Stomach smooth muscle (tissue), 2 donors: Measurements from ENCODE around the gene PRRC2B.

Experiments
- H3K27ac ChIP-seq: one replicate; pipeline ENCODE4 v1.7.0; 2013; ENCODE audit warnings: mild to moderate bottlenecking, low read length, inconsistent platforms
- H3K27me3 ChIP-seq, 2 donors: one replicate each; pipeline ENCODE4 v1.7.0; 2013; ENCODE audit warnings: low read length in 2 of 2; ENCODE audit not compliant: insufficient read depth in 2 of 2, control insufficient read depth in 1 of 2
- H3K36me3 ChIP-seq, 2 donors: one replicate each; pipeline ENCODE4 v1.7.0; 2013; ENCODE audit warnings: low read length in 2 of 2; ENCODE audit not compliant: control insufficient read depth in 2 of 2, insufficient read depth in 2 of 2
- H3K4me1 ChIP-seq: one replicate; pipeline ENCODE4 v1.7.0; 2013; ENCODE audit warnings: low read length; ENCODE audit not compliant: control insufficient read depth, insufficient read depth
- H3K4me3 ChIP-seq, 2 donors: one replicate each; pipeline ENCODE4 v1.7.0; 2013; ENCODE audit warnings: low read length in 2 of 2
- H3K9ac ChIP-seq, 2 donors: one replicate each; pipeline ENCODE4 v1.7.0; 2013; ENCODE audit warnings: low read length in 2 of 2, mild to moderate bottlenecking in 1 of 2
- H3K9me3 ChIP-seq, 2 donors: one replicate each; pipeline ENCODE4 v1.7.0; 2013; ENCODE audit warnings: low read length in 2 of 2; ENCODE audit not compliant: control insufficient read depth in 2 of 2
- donor health status: healthy.
- donor health status: Pancreatic carcinoma.

PRRC2B gene

DNA sequence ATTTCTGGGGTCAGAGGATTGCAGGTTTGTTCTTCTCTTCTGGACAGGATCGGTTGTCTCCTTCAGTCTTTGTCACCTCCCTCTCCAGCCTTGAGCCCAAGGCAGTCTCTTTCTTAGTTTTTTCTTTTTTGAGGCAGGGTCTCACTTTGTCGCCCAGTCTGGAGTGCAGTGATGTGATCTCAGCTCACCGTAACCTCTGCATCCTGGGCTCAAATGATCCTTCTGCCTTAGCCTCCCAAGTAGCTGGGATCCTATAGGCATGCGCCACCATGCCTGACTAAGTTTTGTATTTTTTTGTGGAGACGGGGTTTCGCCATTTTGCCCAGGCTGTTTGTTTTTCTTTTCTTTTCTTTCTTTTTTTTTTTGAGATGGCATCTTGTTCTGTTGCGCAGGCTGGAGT is 6.1 kb downstream of the PRRC2B start:
- Histone ChIP-seq H3K9me3 (no peaks in the 10 kb centered on the region), H3K36me3 (no peaks in the 10 kb centered on the region), H3K4me3 (no peak overlapping the region), H3K27me3 (no peaks in the 10 kb centered on the region), H3K4me1 (peaks cover 73% of the 10 kb centered on the region), H3K9ac (peak overlapping the region in 1 of 2 donors; percentile 16), H3K27ac (no peak overlapping the region)

DNA sequence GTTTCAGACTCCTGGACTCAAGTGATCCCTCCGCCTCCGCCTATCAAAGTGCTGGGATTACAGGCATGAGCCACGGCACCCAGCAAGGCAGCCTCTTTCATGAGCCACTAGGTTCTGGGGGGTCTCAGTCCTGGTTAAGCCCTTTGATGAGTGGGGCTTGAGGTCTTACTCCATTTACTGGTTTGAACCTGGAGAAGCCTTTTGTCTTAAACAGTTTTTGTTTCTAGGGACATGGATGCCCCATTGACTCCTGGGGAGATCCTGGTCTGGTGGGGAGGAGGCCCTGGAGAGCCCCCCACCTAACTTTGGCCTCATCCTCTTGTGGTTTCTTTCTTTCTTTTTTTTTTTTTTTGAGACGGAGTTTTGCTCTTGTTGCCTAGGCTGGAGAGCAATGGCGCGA is 6.7 kb downstream of the PRRC2B start:
- Histone ChIP-seq H3K4me3 (no peak overlapping the region), H3K9ac (no peak overlapping the region), H3K9me3 (no peaks in the 10 kb centered on the region), H3K27ac (no peak overlapping the region), H3K27me3 (no peaks in the 10 kb centered on the region), H3K36me3 (no peaks in the 10 kb centered on the region), H3K4me1 (peaks cover 74% of the 10 kb centered on the region)

DNA sequence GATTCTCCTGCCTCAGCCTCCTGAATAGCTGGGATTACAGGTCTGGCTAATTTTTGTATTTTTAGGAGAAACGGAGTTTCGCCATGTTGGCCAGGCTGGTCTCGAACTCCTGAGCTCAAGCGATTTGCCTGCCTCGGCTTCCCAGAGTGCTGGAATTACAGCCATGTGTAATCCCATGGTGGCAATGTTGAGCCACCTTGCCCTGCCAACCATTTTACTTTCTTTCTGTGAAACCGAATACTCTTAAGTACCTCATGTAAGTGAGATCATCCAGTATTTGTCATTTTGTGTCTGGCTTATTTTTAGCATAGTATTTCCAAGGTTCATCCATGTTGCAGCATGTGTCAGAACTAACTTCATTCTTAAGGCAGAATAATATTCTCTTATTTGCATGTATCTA is 8.2 kb downstream of the PRRC2B start:
- Histone ChIP-seq H3K27ac (peak overlapping the region; percentile 80), H3K9me3 (no peaks in the 10 kb centered on the region), H3K9ac (peak overlapping the region in 1 of 2 donors; percentile 73), H3K27me3 (no peaks in the 10 kb centered on the region), H3K36me3 (no peaks in the 10 kb centered on the region), H3K4me1 (peaks cover 73% of the 10 kb centered on the region), H3K4me3 (peak overlapping the region; percentile 15 to 65)

DNA sequence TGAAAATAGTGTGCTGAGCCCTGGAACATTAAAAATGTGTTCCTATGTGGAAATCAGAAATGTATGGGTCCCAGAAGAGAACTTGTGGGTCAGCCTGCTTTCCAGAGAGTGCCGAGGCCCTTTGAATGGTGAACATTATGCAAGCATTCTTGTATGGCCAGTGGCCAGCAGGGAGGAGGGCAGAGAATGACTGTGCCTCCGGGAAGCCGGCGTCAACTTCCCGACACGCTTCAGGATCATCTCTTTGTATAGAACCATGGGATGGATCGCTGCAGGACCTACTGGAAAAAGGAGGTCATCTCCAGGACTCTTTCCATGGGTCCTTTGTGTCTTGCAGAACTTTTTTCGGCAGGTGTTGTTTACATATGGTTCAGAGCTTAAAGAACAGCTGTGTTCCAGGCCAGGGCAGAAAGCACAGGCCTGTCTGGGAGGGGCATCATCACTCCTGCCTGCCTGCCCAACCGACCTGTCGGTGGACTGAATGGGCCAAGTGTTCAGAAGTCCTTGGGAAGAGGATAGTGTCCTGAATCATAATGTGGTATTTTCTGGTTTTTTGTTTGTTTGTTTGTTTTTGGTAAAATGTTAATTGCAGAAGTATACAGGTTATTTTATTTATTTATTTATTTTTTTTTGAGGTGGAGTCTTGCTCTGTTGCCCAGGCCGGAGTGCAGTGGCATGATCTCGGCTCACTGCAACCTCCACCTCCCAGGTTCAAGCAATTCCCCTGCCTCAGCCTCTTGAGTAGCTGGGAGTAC is 9.0 kb downstream of the PRRC2B start:
- Histone ChIP-seq H3K27me3 (no peaks in the 10 kb centered on the region), H3K36me3 (no peaks in the 10 kb centered on the region), H3K4me1 (peaks cover 73% of the 10 kb centered on the region), H3K27ac (peak overlapping the region; percentile 80), H3K9me3 (no peaks in the 10 kb centered on the region), H3K4me3 (peak overlapping the region; percentile 63 to 65), H3K9ac (peak overlapping the region; percentile 62 to 73)

DNA sequence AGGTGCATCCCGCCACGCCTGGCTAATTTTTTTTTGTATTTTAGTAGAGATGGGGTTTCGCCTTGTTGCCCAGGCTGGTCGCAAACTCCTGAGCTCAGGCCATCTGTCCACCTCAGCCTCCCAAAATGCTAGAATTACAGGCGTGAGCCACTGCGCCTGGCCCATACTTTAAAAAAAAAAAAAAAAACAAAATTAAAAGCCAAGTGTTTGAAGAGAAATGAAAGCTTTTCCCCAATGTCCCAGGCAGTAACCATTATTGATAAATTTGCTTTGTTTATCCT is 9.5 kb downstream of the PRRC2B start:
- no peak overlapping the region for H3K27ac ChIP-seq

DNA sequence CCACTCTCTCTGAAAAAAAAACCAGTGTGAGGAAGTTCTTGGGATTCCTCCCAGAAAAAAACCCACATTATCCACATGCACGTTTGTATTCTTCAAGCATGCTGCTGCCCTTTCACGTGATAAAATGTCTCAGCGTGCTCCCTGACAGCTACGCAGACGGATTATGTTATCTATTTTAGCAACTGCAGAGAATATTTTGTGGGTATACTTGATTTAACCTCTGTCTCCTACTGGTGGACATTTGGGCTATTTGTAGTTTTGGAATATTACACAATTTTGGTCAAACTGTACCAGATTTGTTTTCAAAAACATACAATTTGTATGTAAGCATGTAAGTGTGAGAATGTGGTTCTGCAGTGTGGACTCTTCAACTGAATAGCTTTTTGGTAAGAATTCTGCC is 10.7 kb downstream of the PRRC2B start:
- Histone ChIP-seq H3K36me3 (no peaks in the 10 kb centered on the region), H3K4me3 (peak overlapping the region in 1 of 2 donors; percentile 14), H3K27ac (peak overlapping the region; percentile 71), H3K9me3 (no peaks in the 10 kb centered on the region), H3K27me3 (no peaks in the 10 kb centered on the region), H3K9ac (peak overlapping the region in 1 of 2 donors; percentile 6), H3K4me1 (peaks cover 78% of the 10 kb centered on the region)

More for the DNA sequence above, 9.5 kb downstream of the PRRC2B start:
- Histone ChIP-seq H3K4me3 (no peak overlapping the region), H3K9me3 (no peaks in the 10 kb centered on the region), H3K9ac (no peak overlapping the region), H3K27me3 (no peaks in the 10 kb centered on the region), H3K36me3 (no peaks in the 10 kb centered on the region), H3K4me1 (peaks cover 73% of the 10 kb centered on the region)

DNA sequence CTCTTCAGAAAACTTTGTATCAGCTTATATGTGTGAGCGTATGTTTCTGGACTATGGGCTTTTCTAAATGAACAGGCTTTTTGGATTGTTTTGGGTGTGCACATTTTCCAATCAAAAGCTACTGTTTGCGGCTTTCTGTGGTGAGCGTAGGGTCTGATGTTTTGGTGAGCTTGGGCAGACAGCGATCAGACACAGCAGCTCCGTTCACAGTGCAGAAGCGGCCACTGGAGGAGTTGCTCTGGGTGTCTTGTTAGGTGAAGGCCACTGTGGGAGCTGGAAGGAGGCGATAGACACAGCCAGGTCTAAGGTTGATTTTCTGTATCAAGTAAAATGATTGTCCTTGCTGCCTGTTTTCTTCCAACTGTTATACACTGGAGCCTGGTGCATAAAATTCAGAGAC is 11.1 kb downstream of the PRRC2B start:
- Histone ChIP-seq H3K36me3 (no peaks in the 10 kb centered on the region), H3K9me3 (no peaks in the 10 kb centered on the region), H3K4me1 (peaks cover 78% of the 10 kb centered on the region), H3K27me3 (no peaks in the 10 kb centered on the region), H3K9ac (peak overlapping the region; percentile 6 to 21), H3K4me3 (no peak overlapping the region), H3K27ac (peak overlapping the region; percentile 71)

DNA sequence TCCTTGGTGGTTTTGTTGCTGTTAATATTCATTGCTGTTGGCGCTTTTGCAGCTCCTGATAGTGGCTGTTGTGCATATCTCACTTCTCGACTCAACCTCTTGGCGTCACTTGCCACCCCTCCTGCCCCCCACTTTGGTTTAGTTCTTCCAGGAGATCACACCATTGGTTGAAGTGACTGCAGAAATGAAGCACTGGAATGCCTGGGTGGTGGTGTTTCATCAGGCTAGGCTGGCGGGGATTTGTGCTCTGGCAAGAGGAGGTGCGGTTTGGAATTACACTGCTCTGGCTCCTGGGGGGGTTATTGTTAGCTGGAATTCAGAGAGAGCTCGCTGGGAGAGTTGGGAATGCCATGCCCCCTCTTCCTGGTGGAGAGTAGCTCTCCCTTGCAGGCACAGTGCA is 11.5 kb downstream of the PRRC2B start:
- H3K4me3 ChIP-seq, result peak overlapping the region in 1 of 2 donors; percentile 69
- peaks cover 79% of the 10 kb centered on the region for H3K4me1 ChIP-seq
- H3K27me3 ChIP-seq, result no peaks in the 10 kb centered on the region
- H3K9ac ChIP-seq, result peak overlapping the region in 1 of 2 donors; percentile 31
- H3K27ac ChIP-seq, result peak overlapping the region; percentile 71
- no peaks in the 10 kb centered on the region for H3K36me3 ChIP-seq
- H3K9me3 ChIP-seq, result no peaks in the 10 kb centered on the region

DNA sequence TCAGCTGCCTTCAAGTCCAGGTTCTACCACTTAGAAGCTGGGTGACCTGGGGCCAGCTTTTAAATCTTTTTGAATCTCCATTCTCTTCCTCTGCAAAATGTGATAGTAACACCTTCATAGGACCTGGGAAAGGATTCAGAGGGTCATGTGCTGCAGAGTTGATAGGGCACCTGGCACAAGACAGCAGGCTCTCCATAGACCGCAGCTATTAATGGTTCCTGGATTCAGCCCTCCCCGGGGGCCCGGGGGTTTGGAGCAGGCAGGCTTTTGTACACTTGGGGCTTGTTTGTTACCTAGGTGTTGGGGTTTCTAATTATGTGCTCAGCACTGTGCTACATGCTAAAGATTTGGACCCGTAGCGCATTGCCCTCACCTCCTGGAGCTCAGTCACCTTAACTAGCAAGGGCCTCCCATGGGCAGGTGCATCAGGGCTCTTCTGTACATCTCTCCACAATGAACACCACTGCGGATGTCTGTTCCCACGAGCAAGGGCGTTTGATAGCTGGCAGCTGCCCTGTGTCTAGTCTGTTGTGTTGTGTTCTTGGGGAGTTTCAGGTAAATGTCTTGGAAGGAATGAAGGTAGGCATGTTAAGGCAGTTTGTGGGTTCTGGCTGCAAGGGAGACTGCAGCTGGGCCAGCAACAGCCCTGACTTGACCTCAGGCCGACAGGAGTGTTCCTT is 12.1 kb downstream of the PRRC2B start:
- no peaks in the 10 kb centered on the region for H3K36me3 ChIP-seq
- peaks cover 76% of the 10 kb centered on the region for H3K4me1 ChIP-seq
- peak overlapping the region; percentile 71 for H3K27ac ChIP-seq
- peak overlapping the region; percentile 64 to 69 for H3K4me3 ChIP-seq
- peak overlapping the region; percentile 13 to 31 for H3K9ac ChIP-seq
- no peaks in the 10 kb centered on the region for H3K9me3 ChIP-seq
- no peaks in the 10 kb centered on the region for H3K27me3 ChIP-seq

DNA sequence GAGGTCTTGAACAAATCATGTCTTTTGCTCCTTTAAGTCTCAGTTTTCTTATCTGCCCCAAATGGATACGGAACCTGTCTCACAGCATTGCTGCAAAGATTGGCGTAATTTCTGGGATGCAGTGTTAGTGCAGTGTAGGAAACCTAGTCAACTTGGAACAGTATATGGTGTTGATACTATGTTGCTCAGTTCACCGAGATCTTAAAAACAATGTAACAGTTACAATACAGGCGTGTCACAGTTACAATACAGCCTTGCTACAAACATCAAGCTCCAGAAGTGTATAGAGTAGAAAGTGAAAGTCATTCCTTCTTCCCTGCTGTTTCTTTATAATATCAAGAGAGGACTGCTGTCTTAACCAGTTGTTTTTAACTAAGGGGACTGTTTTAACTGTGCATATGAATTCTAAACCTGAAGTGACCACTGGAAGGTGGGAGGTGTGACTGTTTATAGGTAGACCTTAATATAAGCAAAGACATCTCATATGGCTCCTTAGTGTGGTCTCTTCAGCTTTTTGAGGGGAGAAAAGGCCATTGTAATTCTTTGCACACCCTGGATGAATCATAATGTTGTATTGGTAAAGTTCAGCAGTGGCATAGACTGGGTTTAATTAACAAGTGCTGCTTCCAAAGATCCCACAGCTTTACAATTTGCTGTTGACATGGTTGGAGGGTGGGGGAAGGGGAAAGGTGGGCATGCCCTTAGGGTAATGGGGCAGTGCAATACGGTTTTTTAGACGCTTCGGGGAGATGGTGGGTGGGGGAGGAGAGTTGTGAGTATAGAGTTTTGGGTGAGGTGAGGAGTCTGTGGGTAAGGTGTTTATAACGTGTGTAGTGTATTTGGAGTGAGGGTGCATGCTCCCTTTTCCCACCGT is 12.9 kb downstream of the PRRC2B start:
- Histone ChIP-seq H3K9ac (peak overlapping the region in 1 of 2 donors; percentile 29), H3K27ac (peak overlapping the region; percentile 71), H3K9me3 (no peaks in the 10 kb centered on the region), H3K4me1 (peaks cover 74% of the 10 kb centered on the region), H3K36me3 (no peaks in the 10 kb centered on the region), H3K4me3 (peak overlapping the region; percentile 64 to 69), H3K27me3 (no peaks in the 10 kb centered on the region)
